ENCODE measurements around the gene PTGER3.
"Not testable (repeated sequence)": the region's sequence is repeated elsewhere in the genome, so short reads cannot be mapped to it uniquely, and the experiment has no call there.

The PTGER3 gene

DNA sequence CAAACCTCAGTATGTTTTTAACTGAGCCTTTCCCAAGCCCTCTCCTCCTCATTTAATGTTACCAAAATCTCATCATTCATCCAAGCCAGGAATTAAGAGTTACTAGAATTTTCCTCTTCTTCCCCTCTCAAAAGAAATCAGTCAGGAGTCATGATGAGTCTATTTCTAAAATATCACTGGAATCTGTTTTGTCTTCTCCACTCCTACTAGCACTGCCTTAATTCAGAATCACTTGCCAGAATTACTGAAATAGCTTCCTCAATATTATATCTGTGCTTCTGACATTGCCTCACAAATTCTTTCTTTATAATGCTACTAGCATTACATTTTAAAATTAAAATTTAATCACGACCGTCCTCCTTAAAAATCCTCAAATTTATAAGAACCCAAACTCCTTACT lies 106.1 kb downstream of the PTGER3 start:
- no peak for DNase-seq

DNA sequence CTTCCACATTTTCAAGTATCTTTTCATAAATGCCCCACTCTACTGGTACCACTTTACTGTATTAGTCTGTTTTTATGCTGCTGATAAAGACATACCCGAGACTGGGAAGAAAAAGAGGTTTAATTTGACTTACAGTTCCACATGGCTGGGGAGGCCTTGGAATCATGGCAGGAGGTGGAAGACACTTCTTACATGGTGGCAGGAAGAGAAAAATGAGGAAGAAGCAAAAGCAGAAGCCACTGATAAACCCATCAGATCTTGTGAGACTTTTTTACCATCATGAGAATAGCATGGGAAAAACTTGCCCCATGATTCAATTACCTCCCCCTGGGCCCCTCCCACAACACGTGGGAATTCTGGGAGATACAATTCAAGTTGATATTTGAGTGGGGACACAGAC lies 107.2 kb downstream of the PTGER3 start:
- DNase-seq, result not testable (repeated sequence)

DNA sequence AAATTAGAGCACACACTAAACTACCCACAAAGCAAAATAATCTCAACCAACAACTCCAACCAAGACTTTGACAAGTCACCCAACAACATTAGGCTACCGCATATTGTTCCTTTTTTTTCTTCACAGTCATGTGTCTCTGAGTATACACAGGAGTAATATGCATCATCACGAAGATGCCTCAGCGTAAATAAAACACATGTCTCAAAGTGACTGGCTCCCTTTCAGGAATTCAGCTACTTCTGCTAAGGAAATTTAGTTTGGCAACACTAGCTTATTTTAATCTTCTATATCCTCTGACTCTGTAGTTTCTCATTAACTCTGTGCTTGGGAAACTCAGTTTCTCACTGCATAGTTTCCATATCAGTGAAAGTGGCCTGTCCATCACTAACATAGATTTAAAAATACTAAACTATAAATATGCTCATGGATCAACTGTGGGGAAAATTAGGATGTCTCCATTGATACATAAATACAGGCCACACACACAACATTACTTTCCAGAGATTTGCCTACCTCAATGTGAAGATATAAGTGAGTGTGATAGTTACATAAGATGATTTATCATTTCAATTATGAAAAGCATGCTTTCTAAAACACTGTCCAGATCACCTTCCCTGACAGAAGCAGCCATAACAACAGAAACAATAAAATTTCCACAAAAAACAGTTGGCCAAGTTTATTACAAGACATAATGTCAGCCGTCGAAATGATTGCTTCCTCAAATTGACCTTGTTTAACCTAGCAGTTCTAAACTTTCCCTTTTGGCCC lies 113.2 kb downstream of the PTGER3 start:
- no peak for DNase-seq

DNA sequence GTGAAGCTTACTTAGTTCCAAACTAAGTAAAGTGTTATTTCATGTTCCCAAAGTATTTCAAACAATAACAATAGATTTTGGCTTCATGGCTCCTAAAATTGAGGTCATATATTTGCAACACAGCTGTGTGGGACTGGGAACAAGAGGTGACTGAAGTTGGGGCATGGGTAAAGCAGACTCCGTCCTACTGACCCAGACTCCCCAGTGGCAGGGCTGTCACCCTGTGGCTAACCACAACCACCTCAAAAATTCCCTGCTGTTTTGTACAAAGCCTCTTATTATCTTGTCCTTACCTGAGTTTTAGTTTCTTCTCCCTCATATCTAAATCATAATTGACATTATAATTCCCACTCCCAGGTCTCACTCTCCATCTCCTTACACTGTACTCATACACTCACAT lies 117.6 kb downstream of the PTGER3 start:
- DNase-seq, result no peak

DNA sequence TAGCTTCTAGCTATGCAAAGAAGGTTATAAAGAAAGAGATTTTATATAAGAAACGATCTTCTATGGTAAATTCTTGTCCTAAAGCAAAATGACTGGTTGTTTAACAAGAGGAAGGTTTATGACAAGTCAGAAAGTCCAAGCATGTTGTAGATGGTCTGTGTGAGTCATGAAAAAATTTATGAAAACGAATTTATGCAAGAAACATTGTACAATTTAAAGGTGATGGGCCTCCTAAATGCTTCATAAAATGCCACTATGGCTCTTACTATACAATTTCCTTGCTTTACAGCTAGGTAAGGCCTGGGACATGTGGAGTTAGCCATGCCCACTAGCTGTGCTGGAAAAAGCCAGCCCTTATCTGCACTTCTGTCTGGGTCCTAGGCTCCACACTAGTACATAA lies 125.4 kb downstream of the PTGER3 start:
- DNase-seq, result no peak
